HG02798 (cell line): ENCODE measurements around the gene CLEC9A.

Experiments
- ATAC-seq: cut with Tn5 transposase; IDR thresholded peaks from one replicate; pipeline ENCODE4 v1.9.1; 2021; ENCODE audit warnings: mild to moderate bottlenecking; ENCODE audit not compliant: unreplicated experiment, poor library complexity

Gene CLEC9A

GRCh38 chr12:10065241-10065640, 34.8 kb downstream of the CLEC9A start:
- no peak for ATAC-seq

GRCh38 chr12:10067264-10067663, 36.8 kb downstream of the CLEC9A start:
- no peak for ATAC-seq

- ATAC-seq = no peak
Measured at GRCh38 chr12:10067942-10068341, 37.5 kb downstream of the CLEC9A start.

- ATAC-seq = no peak
Measured at GRCh38 chr12:10068644-10069043, 38.2 kb downstream of the CLEC9A start.

GRCh38 chr12:10069099-10069498, 38.6 kb downstream of the CLEC9A start:
- no peak for ATAC-seq

GRCh38 chr12:10069976-10070375, 39.5 kb downstream of the CLEC9A start:
- no peak for ATAC-seq

GRCh38 chr12:10070380-10070779, 39.9 kb downstream of the CLEC9A start:
- ATAC-seq = no peak

GRCh38 chr12:10072131-10072530, 41.6 kb downstream of the CLEC9A start:
- ATAC-seq = no peak

- no peak for ATAC-seq
Measured at GRCh38 chr12:10073261-10073660, 42.8 kb downstream of the CLEC9A start.

GRCh38 chr12:10075451-10075850, 45.0 kb downstream of the CLEC9A start:
- ATAC-seq = no peak

GRCh38 chr12:10082117-10082874, 51.8 kb downstream of the CLEC9A start:
- ATAC-seq = no peak

GRCh38 chr12:10084733-10085132, 54.3 kb downstream of the CLEC9A start:
- no peak for ATAC-seq

- no peak for ATAC-seq
Measured at GRCh38 chr12:10086387-10086786, 55.9 kb downstream of the CLEC9A start.

GRCh38 chr12:10088031-10088430, 57.5 kb downstream of the CLEC9A start:
- no peak for ATAC-seq

- no peak for ATAC-seq
Measured at GRCh38 chr12:10088955-10089900, 58.7 kb downstream of the CLEC9A start.

- ATAC-seq = no peak
Measured at GRCh38 chr12:10094646-10095395, 64.3 kb downstream of the CLEC9A start.

GRCh38 chr12:10095971-10096370, 65.5 kb downstream of the CLEC9A start:
- ATAC-seq = no peak

GRCh38 chr12:10097521-10097920, 67.0 kb downstream of the CLEC9A start:
- ATAC-seq = no peak

GRCh38 chr12:10098791-10099190, 68.3 kb downstream of the CLEC9A start, which contains the start of gene CLEC1A:
Gene CLEC1A (minus strand): TSS chr12:10098985. CDS start chr12:10098922, 63 bp downstream.
- no peak for ATAC-seq

GRCh38 chr12:10101042-10101579, 70.6 kb downstream of the CLEC9A start:
- no peak for ATAC-seq
